Upper lobe of right lung (tissue), 1 donor: ENCODE results near the gene PCDHGA6. TPM values are rescaled to one million over a fixed set of nuclear protein-coding genes. Genes with fewer than 3 reads are reported as not detected.
"Not testable (repeated sequence)": the region's sequence is repeated elsewhere in the genome, so short reads cannot be mapped to it uniquely, and the experiment has no call there.

Experiments used
- ATAC-seq: fragments of 200-7000 bp; cut with Tn5 transposase; one replicate; pipeline ENCODE4 v1.9.1; 2020; ENCODE audit warnings: mild to moderate bottlenecking, moderate library complexity
- DNase-seq: peaks from one replicate; pipeline ENCODE4 v3.0.0-alpha.2; 2020
- H3K27ac ChIP-seq: fragments of 200-600 bp; one replicate; pipeline ENCODE4 v1.8.0; 2022
- H3K27me3 ChIP-seq: fragments of 200-600 bp; one replicate; pipeline ENCODE4 v1.8.0; 2022; ENCODE audit warnings: mild to moderate bottlenecking
- H3K36me3 ChIP-seq: fragments of 200-600 bp; one replicate; pipeline ENCODE4 v1.8.0; 2022
- H3K4me1 ChIP-seq: fragments of 200-600 bp; one replicate; pipeline ENCODE4 v1.8.0; 2022
- H3K4me3 ChIP-seq: fragments of 200-600 bp; one replicate; pipeline ENCODE4 v1.8.0; 2022; ENCODE audit warnings: mild to moderate bottlenecking
- H3K9me3 ChIP-seq: fragments of 200-600 bp; one replicate; pipeline ENCODE4 v1.8.0; 2022
- CTCF ChIP-seq: fragments of 200-600 bp; IDR thresholded peaks from one replicate; pipeline ENCODE4 v1.8.0; 2022; ENCODE audit warnings: antibody characterized with exemption
- intact Hi-C: fragments of 100-400 bp; cut with DNase I; formaldehyde crosslinking; loops from one replicate; pipeline ENCODE4 v1.11.0; 2022
- long read RNA-seq: library from polyadenylated mRNA; unstranded; transcript quantifications from one replicate; pipeline ENCODE4 v2.0.0, GENCODE V29; 2021
- total RNA-seq: library from RNA; stranded (reverse); fragmentation: NEBNext Ultra II Directional; extraction: Animal tissue kit (Norgen Biotek cat#: 25700); gene quantifications from one replicate; pipeline ENCODE4 v1.2.1, GENCODE V29; 2021
- donor health status: DM: no; HTN: yes; CAD: no; lungs with severe emphysema.

PCDHGA6 gene
- total RNA-seq, result 3.9 TPM
- long read RNA-seq, full-length matches to known transcripts, result 1 of 1 reads
- long read RNA-seq, partial matches to known transcripts, result 0 of 1 reads
- long read RNA-seq, other reads (novel, unspliced or antisense), result 0 of 1 reads

- ATAC-seq (no peak), DNase-seq (no peak)
- Histone ChIP-seq H3K9me3 (peaks cover 36% of the 10 kb centered on the region), H3K36me3 (no peaks in the 10 kb centered on the region), H3K4me1 (no peaks in the 10 kb centered on the region), H3K27ac (no peak within 1 kb of the TSS), H3K4me3 (no peak within 1 kb of the TSS), H3K27me3 (peaks cover 7% of the 10 kb centered on the region)
- TF ChIP-seq CTCF, result peak; percentile 41
- intact Hi-C loops, result no loop called here
Observed at GRCh38 chr5:141373673-141374317, at the start of gene PCDHGA6. Gene PCDHGA6 (plus strand): TSS chr5:141373891. CDS start chr5:141374084, 193 bp downstream.

- Histone ChIP-seq H3K9me3 (peaks cover 2% of the 10 kb centered on the region), H3K27ac (no peak overlapping the region), H3K4me1 (no peaks in the 10 kb centered on the region), H3K27me3 (peaks cover 3% of the 10 kb centered on the region), H3K36me3 (no peaks in the 10 kb centered on the region), H3K4me3 (peak overlapping the region; percentile 43)
- ATAC-seq (peak; percentile 90), DNase-seq (peak; percentile 73)
- intact Hi-C loops, result no loop called here
- TF ChIP-seq CTCF, result peak; percentile 47
Observed at GRCh38 chr5:141326088-141326854, 47.4 kb upstream of the PCDHGA6 start.

- H3K27ac ChIP-seq, result no peak overlapping the region
- H3K4me3 ChIP-seq, result no peak overlapping the region
- H3K27me3 ChIP-seq, result peaks cover 7% of the 10 kb centered on the region
- no peaks in the 10 kb centered on the region for H3K9me3 ChIP-seq
- H3K4me1 ChIP-seq, result no peaks in the 10 kb centered on the region
- no peak for TF ChIP-seq CTCF
- intact Hi-C loops, result no loop called here
- ATAC-seq (no peak), DNase-seq (no peak)
- no peaks in the 10 kb centered on the region for H3K36me3 ChIP-seq
Observed at GRCh38 chr5:141328231-141328630, 45.5 kb upstream of the PCDHGA6 start.

- intact Hi-C loops, result no loop called here
- peak; percentile 31 for ATAC-seq
- Histone ChIP-seq H3K27ac (no peak within 1 kb of the TSS), H3K27me3 (peaks cover 16% of the 10 kb centered on the region), H3K36me3 (no peaks in the 10 kb centered on the region), H3K4me1 (no peaks in the 10 kb centered on the region), H3K9me3 (no peaks in the 10 kb centered on the region), H3K4me3 (no peak within 1 kb of the TSS)
- TF ChIP-seq CTCF, result peak; percentile 21
- no peak for DNase-seq
Observed at GRCh38 chr5:141330299-141331080, 43.2 kb upstream of the PCDHGA6 start, which contains the start of gene PCDHGA1. Gene PCDHGA1 (plus strand): TSS chr5:141330514.

- intact Hi-C loops, H3K4me1 ChIP-seq: not testable (repeated sequence)
- H3K9me3 ChIP-seq, result peaks cover 13% of the 10 kb centered on the region
Observed at GRCh38 chr5:141332571-141332970, 41.1 kb upstream of the PCDHGA6 start.

More at GRCh38 chr5:141332571-141332970, 41.1 kb upstream of the PCDHGA6 start:
- not testable (repeated sequence) for H3K27ac ChIP-seq, ATAC-seq, H3K36me3 ChIP-seq, DNase-seq, H3K4me3 ChIP-seq
- H3K27me3 ChIP-seq, result peaks cover 16% of the 10 kb centered on the region
